GM12878 (cell line): ENCODE data around the gene MT1G. TPM values are rescaled to one million over a fixed set of nuclear protein-coding genes. Genes with fewer than 3 reads are reported as not detected.

Source experiments
- ATAC-seq: fragments of 200-7000 bp; cut with Tn5 transposase; 3 replicates; pipeline ENCODE4 v1.9.1; 2020; ENCODE audit warnings: mild to moderate bottlenecking, moderate library complexity
- BruUV-seq: library from RNA; stranded (reverse); fragments of 400-500 nt; replicated peaks from 2 replicates; lab custom pipeline; 2021; lab: Mats Ljungman, UMichigan
- CTCF ChIA-PET: fragments of 300-600 bp; sonication (Branson Sonifier 250); formaldehyde crosslinking; extraction: SDS; loops from one replicate; lab custom pipeline; 2021; ENCODE audit warnings: inconsistent platforms; lab: Yijun Ruan, JAX
- POLR2A ChIA-PET: fragments of 350-600 bp; formaldehyde crosslinking; extraction: SDS; loops from one replicate; lab custom pipeline; 2021; ENCODE audit warnings: inconsistent platforms; lab: Charles Lee
- RAD21 ChIA-PET: fragments of 300-600 bp; sonication (Branson Sonifier 250); formaldehyde crosslinking; loops from one replicate; lab custom pipeline; 2023; ENCODE audit warnings: antibody characterized with exemption; ENCODE audit not compliant: unreplicated experiment; lab: Charles Lee
- SMC1A ChIA-PET: fragments of 300-600 bp; sonication (Branson Sonifier 250); formaldehyde crosslinking; loops from one replicate; lab custom pipeline; 2023; ENCODE audit not compliant: unreplicated experiment, uncharacterized antibody; lab: Charles Lee
- DNase-seq: peaks from one replicate; pipeline ENCODE4 v3.0.0-alpha.2; 2011; ENCODE audit warnings: low read depth, low spot score
- FAIRE-seq: peaks from 3 replicates; lab custom pipeline; 2011; peaks lifted over from hg19 to GRCh38; lab: Jason Lieb, UNC
- H2AFZ ChIP-seq: 2 replicates; pipeline ENCODE4 v1.6.0; 2011; ENCODE audit warnings: low read depth, low read length, control low read depth; ENCODE audit not compliant: control insufficient read depth
- H3K27ac ChIP-seq: 2 replicates; pipeline ENCODE4 v1.5.1; 2011; ENCODE audit warnings: control low read depth; ENCODE audit not compliant: control insufficient read depth, insufficient read depth
- H3K27me3 ChIP-seq, 2 experiments: replicated peaks in 1 of 2; 2 replicates each; pipeline versions ENCODE4 v1.6.0 to v1.6.1; 2011; ENCODE audit warnings: low read length in 1 of 2; ENCODE audit not compliant: control insufficient read depth in 2 of 2, insufficient read depth in 2 of 2
- H3K36me3 ChIP-seq, 2 experiments: 2 replicates each; pipeline ENCODE4 v1.5.1; 2011; ENCODE audit warnings: low read length in 1 of 2; ENCODE audit not compliant: control insufficient read depth in 2 of 2, insufficient read depth in 2 of 2
- H3K4me1 ChIP-seq: 2 replicates; pipeline ENCODE4 v1.6.1; 2011; ENCODE audit warnings: mild to moderate bottlenecking, low read length, moderate library complexity, mixed read lengths; ENCODE audit not compliant: control insufficient read depth, insufficient read depth
- H3K4me2 ChIP-seq: 2 replicates; pipeline ENCODE4 v1.6.0; 2011; ENCODE audit warnings: control low read depth; ENCODE audit not compliant: control insufficient read depth, insufficient read depth
- H3K4me3 ChIP-seq: fragments of 200-600 bp; sonication (generic); 2 replicates; pipeline ENCODE4 v1.5.1; 2016
- H3K79me2 ChIP-seq: 2 replicates; pipeline ENCODE4 v1.6.0; 2011; ENCODE audit warnings: low read length; ENCODE audit not compliant: control insufficient read depth, insufficient read depth
- H3K9ac ChIP-seq: 2 replicates; pipeline ENCODE4 v1.8.0; 2011; ENCODE audit warnings: low read length, control low read depth, mixed read lengths; ENCODE audit not compliant: control insufficient read depth, insufficient read depth
- H3K9me3 ChIP-seq: replicated peaks from 3 replicates; pipeline ENCODE4 v1.5.1; 2011; ENCODE audit warnings: mild to moderate bottlenecking, low read length; ENCODE audit not compliant: control insufficient read depth, insufficient read depth
- H4K20me1 ChIP-seq: 2 replicates; pipeline ENCODE4 v1.6.0; 2011; ENCODE audit not compliant: control insufficient read depth, insufficient read depth
- ASH2L ChIP-seq: fragments of 300-600, 200-600 bp; sonication (generic); IDR thresholded peaks from 2 replicates; pipeline ENCODE4 v1.6.1; 2017; ENCODE audit warnings: low read depth, mild to moderate bottlenecking, borderline replicate concordance
- DPF2 ChIP-seq: fragments of 450-650 bp; IDR thresholded peaks from 2 replicates; pipeline ENCODE4 v1.6.1; 2017; ENCODE audit warnings: mild to moderate bottlenecking
- IKZF1 ChIP-seq: fragments of 450-650 bp; conservative IDR thresholded peaks from 2 replicates; pipeline ENCODE4 v1.6.1; 2017; ENCODE audit warnings: antibody characterized with exemption, mild to moderate bottlenecking
- MEF2A ChIP-seq: IDR thresholded peaks from 2 replicates; pipeline ENCODE4 v1.6.1; 2011; ENCODE audit warnings: low read depth, mild to moderate bottlenecking, low read length, moderate library complexity; ENCODE audit not compliant: insufficient read depth
- NRF1 ChIP-seq: conservative IDR thresholded peaks from 2 replicates; pipeline ENCODE4 v1.6.1; 2011; ENCODE audit warnings: mild to moderate bottlenecking, low read depth, low read length, improper control_type of control experiment
- RB1 ChIP-seq: fragments of 450-650 bp; formaldehyde crosslinking; IDR thresholded peaks from 2 replicates; pipeline ENCODE4 v1.6.1; 2017; ENCODE audit warnings: mild to moderate bottlenecking, borderline replicate concordance
- RUNX3 ChIP-seq: IDR thresholded peaks from 2 replicates; pipeline ENCODE4 v1.6.1; 2012; ENCODE audit warnings: low read length, inconsistent platforms
- SIN3A ChIP-seq: IDR thresholded peaks from 2 replicates; pipeline ENCODE4 v1.6.1; 2012; ENCODE audit warnings: low read depth, low read length, improper control_type of control experiment
- SIX5 ChIP-seq: IDR thresholded peaks from 2 replicates; pipeline ENCODE4 v1.6.1; 2011; ENCODE audit warnings: mild to moderate bottlenecking, low read depth, low read length, moderate library complexity; ENCODE audit not compliant: severe bottlenecking
- SPI1 ChIP-seq: IDR thresholded peaks from 2 replicates; pipeline ENCODE4 v1.6.1; 2011; ENCODE audit warnings: low read depth, mild to moderate bottlenecking, low read length, moderate library complexity, borderline replicate concordance; ENCODE audit not compliant: insufficient read depth
- ZNF24 ChIP-seq: fragments of 450-650 bp; IDR thresholded peaks from 2 replicates; pipeline ENCODE4 v1.6.1; 2017; ENCODE audit warnings: antibody characterized with exemption, mild to moderate bottlenecking
- WGBS: methylation state at CpG from one replicate; pipeline ENCODE4 v1.1.6; 2016; ENCODE audit warnings: low lambda C conversion rate; ENCODE audit not compliant: insufficient replicate concordance, insufficient coverage; ENCODE audit errors: missing lambda C conversion rate; 5-methylcytosine and 5-hydroxymethylcytosine counted together
- in situ Hi-C: fragments of 300-500 bp; cut with MboI; formaldehyde crosslinking; loops from 9 replicates; pipeline ENCODE4 v1.14.3; 2018; ENCODE audit warnings: mixed read lengths
- intact Hi-C: fragments of 100-400 bp; cut with micrococcal nuclease; formaldehyde crosslinking; loops from one replicate; pipeline ENCODE4 v1.14.2; 2022; ENCODE audit not compliant: unreplicated experiment
- polyA plus RNA-seq, 11 experiments: library from polyadenylated mRNA; depleted of rRNA in 4 of 11; unstranded in 6 of 11; stranded (reverse) in 5 of 11; fragments of >200 nt; fragmentation: Nextera tagmentation in 4 of 11; fragmentation: Illumina TruSeq in 1 of 11; extraction: Ambion mirVana in 4 of 11; extraction: Trizol in 1 of 11; gene quantifications; 1 replicate in 1 of 11; 2 replicates in 10 of 11; pipeline versions ENCODE4 v1.2.1 to v1.2.3, GENCODE V29; 2011 to 2016; ENCODE audit warnings: inconsistent platforms in 2 of 11, missing spikeins in 2 of 11, low read depth in 1 of 11
- total RNA-seq, 4 experiments: library from RNA; depleted of rRNA in 3 of 4; stranded (reverse); fragments of >200 nt in 3 of 4; fragmentation: Illumina TruSeq in 1 of 4; extraction: Trizol in 1 of 4; gene quantifications; 2 replicates each; pipeline versions ENCODE4 v1.2.1 to v1.2.3, GENCODE V29; 2013 to 2021
- TF ChIP-seq, protein P1 (sequence below): fragments of 450-650 bp; IDR thresholded peaks from 2 replicates; pipeline ENCODE4 v1.6.1; 2017; ENCODE audit warnings: antibody characterized with exemption, mild to moderate bottlenecking, moderate library complexity
- TF ChIP-seq, protein P2 (sequence below): IDR thresholded peaks from 2 replicates; pipeline ENCODE4 v1.6.1; 2011; ENCODE audit warnings: mild to moderate bottlenecking, low read depth, low read length, moderate library complexity; ENCODE audit not compliant: insufficient replicate concordance
- TF ChIP-seq, protein P3 (sequence below): IDR thresholded peaks from 2 replicates; pipeline ENCODE4 v1.6.1; 2012; ENCODE audit warnings: low read depth, low read length, improper control_type of control experiment
- TF ChIP-seq, protein P4 (sequence below): fragments of 450-650 bp; IDR thresholded peaks from 2 replicates; pipeline ENCODE4 v1.6.1; 2018; ENCODE audit warnings: mild to moderate bottlenecking, low read depth, moderate library complexity; ENCODE audit not compliant: partially characterized antibody

MT1G gene
- total and polyA plus RNA-seq, 10 of the 15 experiments (the other 5 are each of a cell fraction or from before 2014, with no cell fraction given): 1.2 to 9.1 (median 4.6) TPM

DNA sequence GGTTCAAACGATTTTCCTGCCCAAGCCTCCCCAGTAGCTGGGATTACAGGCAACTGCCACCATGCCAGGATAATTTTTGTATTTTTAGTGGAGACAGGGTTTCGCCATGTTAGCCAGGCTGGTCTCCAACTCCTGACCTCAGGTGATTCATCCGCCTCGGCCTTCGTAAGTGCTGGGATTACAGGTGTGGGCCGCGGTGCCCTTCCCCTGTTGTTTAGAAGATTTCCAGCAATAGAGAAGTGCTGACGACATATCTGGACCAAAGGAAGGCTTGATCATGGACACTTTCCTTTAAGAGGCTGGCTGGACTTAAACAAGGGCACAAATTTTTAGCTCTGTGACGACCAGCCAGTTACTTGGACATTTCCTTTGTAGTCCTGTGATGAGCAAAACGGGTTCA lies 36.7 kb downstream of the MT1G start (continued):
- TF ChIP-seq, protein P1, sequence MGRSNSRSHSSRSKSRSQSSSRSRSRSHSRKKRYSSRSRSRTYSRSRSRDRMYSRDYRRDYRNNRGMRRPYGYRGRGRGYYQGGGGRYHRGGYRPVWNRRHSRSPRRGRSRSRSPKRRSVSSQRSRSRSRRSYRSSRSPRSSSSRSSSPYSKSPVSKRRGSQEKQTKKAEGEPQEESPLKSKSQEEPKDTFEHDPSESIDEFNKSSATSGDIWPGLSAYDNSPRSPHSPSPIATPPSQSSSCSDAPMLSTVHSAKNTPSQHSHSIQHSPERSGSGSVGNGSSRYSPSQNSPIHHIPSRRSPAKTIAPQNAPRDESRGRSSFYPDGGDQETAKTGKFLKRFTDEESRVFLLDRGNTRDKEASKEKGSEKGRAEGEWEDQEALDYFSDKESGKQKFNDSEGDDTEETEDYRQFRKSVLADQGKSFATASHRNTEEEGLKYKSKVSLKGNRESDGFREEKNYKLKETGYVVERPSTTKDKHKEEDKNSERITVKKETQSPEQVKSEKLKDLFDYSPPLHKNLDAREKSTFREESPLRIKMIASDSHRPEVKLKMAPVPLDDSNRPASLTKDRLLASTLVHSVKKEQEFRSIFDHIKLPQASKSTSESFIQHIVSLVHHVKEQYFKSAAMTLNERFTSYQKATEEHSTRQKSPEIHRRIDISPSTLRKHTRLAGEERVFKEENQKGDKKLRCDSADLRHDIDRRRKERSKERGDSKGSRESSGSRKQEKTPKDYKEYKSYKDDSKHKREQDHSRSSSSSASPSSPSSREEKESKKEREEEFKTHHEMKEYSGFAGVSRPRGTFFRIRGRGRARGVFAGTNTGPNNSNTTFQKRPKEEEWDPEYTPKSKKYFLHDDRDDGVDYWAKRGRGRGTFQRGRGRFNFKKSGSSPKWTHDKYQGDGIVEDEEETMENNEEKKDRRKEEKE: no peak
- TF ChIP-seq IKZF1 (no peak), NRF1 (no peak)
- TF ChIP-seq, protein P2, sequence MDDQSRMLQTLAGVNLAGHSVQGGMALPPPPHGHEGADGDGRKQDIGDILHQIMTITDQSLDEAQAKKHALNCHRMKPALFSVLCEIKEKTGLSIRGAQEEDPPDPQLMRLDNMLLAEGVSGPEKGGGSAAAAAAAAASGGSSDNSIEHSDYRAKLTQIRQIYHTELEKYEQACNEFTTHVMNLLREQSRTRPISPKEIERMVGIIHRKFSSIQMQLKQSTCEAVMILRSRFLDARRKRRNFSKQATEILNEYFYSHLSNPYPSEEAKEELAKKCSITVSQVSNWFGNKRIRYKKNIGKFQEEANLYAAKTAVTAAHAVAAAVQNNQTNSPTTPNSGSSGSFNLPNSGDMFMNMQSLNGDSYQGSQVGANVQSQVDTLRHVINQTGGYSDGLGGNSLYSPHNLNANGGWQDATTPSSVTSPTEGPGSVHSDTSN: no peak

DNA sequence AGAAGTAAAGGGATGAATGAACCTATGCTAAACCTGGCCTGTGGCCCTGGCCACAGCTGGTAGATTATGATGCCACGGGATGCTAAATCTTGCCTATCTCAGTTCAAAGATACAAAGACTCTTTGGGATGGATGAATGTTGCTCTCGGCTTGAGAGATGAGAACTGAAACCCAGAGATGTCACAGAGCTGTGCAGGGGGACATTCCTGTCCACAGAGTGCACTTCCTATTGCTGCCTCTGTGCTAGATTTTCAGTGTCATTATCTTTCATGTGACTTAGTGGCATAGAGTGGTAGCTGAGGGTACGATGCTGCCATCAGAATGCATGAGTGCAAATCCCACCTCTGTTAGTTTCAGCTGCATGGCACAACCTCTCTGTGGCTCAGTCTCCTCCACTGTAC lies 37.7 kb downstream of the MT1G start:
- SMC1A ChIA-PET: interaction anchor here (1.1 to 2.4 kb wide), 4 partner anchors 19 to 72 kb away, joined by 3 to 27 read pairs (median 5); no protein-coding TSS in a partner anchor
- DNase-seq (peak; percentile 59), ATAC-seq (peak; percentile 86), FAIRE-seq (peak; percentile 90)
- Histone ChIP-seq H3K4me3 (no peak overlapping the region), H3K36me3 (no peaks in the 10 kb centered on the region), H3K27ac (no peak overlapping the region), H4K20me1 (no peaks in the 10 kb centered on the region), H2AFZ (no peak overlapping the region), H3K9ac (no peak overlapping the region), H3K9me3 (no peaks in the 10 kb centered on the region), H3K4me2 (no peak overlapping the region), H3K4me1 (peaks cover 17% of the 10 kb centered on the region), H3K79me2 (no peaks in the 10 kb centered on the region), H3K27me3 (peaks cover 4 to 18% of the 10 kb centered on the region in 2 experiments)
- POLR2A ChIA-PET: interaction anchor here (0.5 to 1.9 kb wide), 4 partner anchors 12 to 99 kb away, joined by 3 to 6 read pairs (median 4); partner anchors contain the start of gene MT2A
- CTCF ChIA-PET: interaction anchor here (0.9 to 3.1 kb wide), 8 partner anchors 20 to 159 kb away, joined by 3 to 14 read pairs (median 4); partner anchors contain the start of gene MT2A
- intact Hi-C loops: loop anchor here (1.0 kb wide), 1 partner anchor 22 kb away; the partner anchor contains the start of gene MT2A
- RAD21 ChIA-PET: interaction anchor here (1.1 to 2.9 kb wide), 4 partner anchors 20 to 71 kb away, joined by 3 to 23 read pairs (median 7); partner anchors contain the start of gene MT2A
- in situ Hi-C loops: no loop called here
- WGBS: 1% methylated on average over 3 of the region's 3 CpGs
- BruUV-seq: no TSS peak
- TF ChIP-seq NRF1 (no peak), MEF2A (no peak), SPI1 (peak; percentile 90), SIX5 (no peak), RB1 (0 out of 2 replicates have a peak, but pooled peaks have one; percentile 34), SIN3A (no peak), ZNF24 (no peak), ASH2L (no peak), DPF2 (0 out of 2 replicates have a peak, but pooled peaks have one; percentile 43), RUNX3 (no peak)
- TF ChIP-seq, protein P3, sequence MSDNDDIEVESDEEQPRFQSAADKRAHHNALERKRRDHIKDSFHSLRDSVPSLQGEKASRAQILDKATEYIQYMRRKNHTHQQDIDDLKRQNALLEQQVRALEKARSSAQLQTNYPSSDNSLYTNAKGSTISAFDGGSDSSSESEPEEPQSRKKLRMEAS: no peak
- TF ChIP-seq, protein P4, sequence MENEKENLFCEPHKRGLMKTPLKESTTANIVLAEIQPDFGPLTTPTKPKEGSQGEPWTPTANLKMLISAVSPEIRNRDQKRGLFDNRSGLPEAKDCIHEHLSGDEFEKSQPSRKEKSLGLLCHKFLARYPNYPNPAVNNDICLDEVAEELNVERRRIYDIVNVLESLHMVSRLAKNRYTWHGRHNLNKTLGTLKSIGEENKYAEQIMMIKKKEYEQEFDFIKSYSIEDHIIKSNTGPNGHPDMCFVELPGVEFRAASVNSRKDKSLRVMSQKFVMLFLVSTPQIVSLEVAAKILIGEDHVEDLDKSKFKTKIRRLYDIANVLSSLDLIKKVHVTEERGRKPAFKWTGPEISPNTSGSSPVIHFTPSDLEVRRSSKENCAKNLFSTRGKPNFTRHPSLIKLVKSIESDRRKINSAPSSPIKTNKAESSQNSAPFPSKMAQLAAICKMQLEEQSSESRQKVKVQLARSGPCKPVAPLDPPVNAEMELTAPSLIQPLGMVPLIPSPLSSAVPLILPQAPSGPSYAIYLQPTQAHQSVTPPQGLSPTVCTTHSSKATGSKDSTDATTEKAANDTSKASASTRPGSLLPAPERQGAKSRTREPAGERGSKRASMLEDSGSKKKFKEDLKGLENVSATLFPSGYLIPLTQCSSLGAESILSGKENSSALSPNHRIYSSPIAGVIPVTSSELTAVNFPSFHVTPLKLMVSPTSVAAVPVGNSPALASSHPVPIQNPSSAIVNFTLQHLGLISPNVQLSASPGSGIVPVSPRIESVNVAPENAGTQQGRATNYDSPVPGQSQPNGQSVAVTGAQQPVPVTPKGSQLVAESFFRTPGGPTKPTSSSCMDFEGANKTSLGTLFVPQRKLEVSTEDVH: no peak
